Mammary epithelial cell (primary cell): ENCODE results near the gene DOK7.

ENCODE experiments used
- CTCF ChIP-seq, 2 donors: IDR thresholded peaks in 1 of 2; conservative IDR thresholded peaks in 1 of 2; 2 replicates each; pipeline ENCODE4 v1.5.1; 2011 to 2012; ENCODE audit warnings: inconsistent platforms in 2 of 2, low read length in 2 of 2, mild to moderate bottlenecking in 2 of 2, control low read depth in 1 of 2, low read depth in 1 of 2; ENCODE audit not compliant: insufficient read depth in 1 of 2; ENCODE audit errors: extremely low read depth in 1 of 2
- EZH2 ChIP-seq: IDR thresholded peaks from 2 replicates; pipeline ENCODE4 v1.6.1; 2012; ENCODE audit warnings: low read length, inconsistent platforms, borderline replicate concordance

DNA sequence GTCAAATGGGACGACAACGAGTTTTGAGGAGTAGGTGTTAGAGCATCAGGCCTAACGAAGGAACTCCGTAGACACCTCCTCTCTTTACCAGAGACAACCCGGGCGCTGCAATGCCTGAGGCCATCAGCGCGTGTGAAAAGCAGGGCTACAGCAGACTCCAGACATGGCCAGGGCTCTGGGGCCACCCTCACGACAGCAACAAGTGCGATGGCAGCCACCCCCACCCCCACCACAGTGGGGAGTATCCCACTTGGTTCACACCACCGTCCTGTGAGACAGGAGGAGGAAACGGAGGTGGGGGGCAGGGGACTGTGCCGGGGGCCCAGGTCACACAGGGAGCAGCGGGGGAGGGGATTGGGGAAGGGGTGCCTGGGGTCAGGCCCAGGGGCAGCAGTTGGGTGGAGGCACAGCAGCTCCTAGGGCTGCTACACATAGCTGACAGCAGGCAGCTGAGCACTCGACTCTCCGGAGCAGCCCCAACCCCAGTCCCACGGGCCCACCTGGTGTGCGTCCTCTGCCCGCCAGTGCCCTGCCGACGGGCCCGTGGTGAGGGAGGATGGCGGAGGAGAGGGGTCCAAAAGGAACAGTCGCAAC lies 60.6 kb downstream of the DOK7 start:
- TF ChIP-seq CTCF (conservative IDR thresholded peaks at IDR 0.05 in 1 of 2, IDR thresholded peaks at IDR 0.05 in 1 of 2; ENCODE audit: extremely low read depth in 1 of 2, insufficient read depth in 1 of 2, low read depth in 1 of 2, low read length in 2 of 2) (no peak), EZH2 (no peak)
